Pancreas (tissue), 10 donors: ENCODE measurements around the gene MAD1L1. TPM values are rescaled to one million over a fixed set of nuclear protein-coding genes. Genes with fewer than 3 reads are reported as not detected.
A peak's percentile ranks its signal among the peaks of the same experiment; 100 is the strongest.

Experiments
- ATAC-seq, 4 donors: fragments of 200-7000 bp; cut with Tn5 transposase; one replicate each; pipeline versions ENCODE4 v1.8.0 to v1.9.1; 2020; ENCODE audit warnings: mild to moderate bottlenecking in 4 of 4, moderate library complexity in 4 of 4
- DNase-seq, 6 donors: peaks; one replicate each; pipeline ENCODE4 v3.0.0-alpha.2; 2020
- FAIRE-seq: peaks from 2 replicates; lab custom pipeline; 2012; peaks lifted over from hg19 to GRCh38; lab: Jason Lieb, UNC
- H3K27ac ChIP-seq, 4 donors: fragments of 200-600 bp; sonication (generic); 1 replicate in 3 of 4; 2 replicates in 1 of 4; pipeline versions ENCODE4 v1.5.0 to v1.8.0; 2020
- H3K27me3 ChIP-seq, 4 donors: fragments of 200-600 bp; one replicate each; pipeline ENCODE4 v1.8.0; 2021
- H3K36me3 ChIP-seq, 3 donors: fragments of 200-600 bp; sonication (generic) in 1 of 3; one replicate each; pipeline versions ENCODE4 v1.5.0 to v1.8.0; 2020 to 2021
- H3K4me1 ChIP-seq, 3 donors: fragments of 200-600 bp; one replicate each; pipeline ENCODE4 v1.8.0; 2021
- H3K4me3 ChIP-seq, 4 donors: fragments of 200-600 bp; sonication (generic) in 2 of 4; one replicate each; pipeline versions ENCODE4 v1.5.0 to v1.8.0; 2020 to 2021
- H3K9me3 ChIP-seq, 4 donors: fragments of 200-600 bp; one replicate each; pipeline ENCODE4 v1.8.0; 2021
- WGBS, 2 donors: extraction: QIAGEN DNeasy Blood & Tissue Kit; methylation state at CpG; one replicate each; pipeline ENCODE4 v1.1.7; 2013; 5-methylcytosine and 5-hydroxymethylcytosine counted together
- intact Hi-C, 3 donors: fragments of 100-400 bp; cut with DNase I; formaldehyde crosslinking; loops; one replicate each; pipeline versions ENCODE4 v1.11.1 to v1.14.2; 2022
- polyA plus RNA-seq, 2 donors: library from polyadenylated mRNA; stranded (reverse); fragments of 200-250 nt; gene quantifications; one replicate each; pipeline ENCODE4 v1.2.3, GENCODE V29; 2013
- total RNA-seq, 6 donors: library from RNA; stranded (reverse); fragmentation: NEBNext Ultra II Directional in 4 of 6; extraction: Animal tissue kit (Norgen Biotek cat#: 25700) in 4 of 6; gene quantifications; one replicate each; pipeline versions ENCODE4 v1.2.1 to v1.2.4, GENCODE V29; 2021 to 2023
- TF ChIP-seq, protein P1 (sequence below), 4 donors: fragments of 200-600 bp; sonication (generic) in 3 of 4; IDR thresholded peaks; one replicate each; pipeline versions ENCODE4 v1.5.0 to v1.8.0; 2021; ENCODE audit warnings: antibody characterized with exemption in 4 of 4
- donor health status: healthy with polysubstance abuse.
- donor health status: DM: no; HTN: no; CAD: no; lungs with moderate emphysema.
- donor health status: DM: no; HTN: no; CAD: no.
- donor health status: control.
- donor health status: control.
- donor health status: Bipolar disorder and iron deficiency.
- donor health status: DM: yes; HTN: yes; CAD: no.
- donor health status: DM: no; HTN: no; CAD: no.
- donor health status: DM: no; HTN: no; CAD: no.
- donor health status: DM: yes; HTN: yes; CAD: no.

The MAD1L1 gene
- total and polyA plus RNA-seq, 8 donors = 9.8 to 28.2 (median 11.9) TPM

DNA sequence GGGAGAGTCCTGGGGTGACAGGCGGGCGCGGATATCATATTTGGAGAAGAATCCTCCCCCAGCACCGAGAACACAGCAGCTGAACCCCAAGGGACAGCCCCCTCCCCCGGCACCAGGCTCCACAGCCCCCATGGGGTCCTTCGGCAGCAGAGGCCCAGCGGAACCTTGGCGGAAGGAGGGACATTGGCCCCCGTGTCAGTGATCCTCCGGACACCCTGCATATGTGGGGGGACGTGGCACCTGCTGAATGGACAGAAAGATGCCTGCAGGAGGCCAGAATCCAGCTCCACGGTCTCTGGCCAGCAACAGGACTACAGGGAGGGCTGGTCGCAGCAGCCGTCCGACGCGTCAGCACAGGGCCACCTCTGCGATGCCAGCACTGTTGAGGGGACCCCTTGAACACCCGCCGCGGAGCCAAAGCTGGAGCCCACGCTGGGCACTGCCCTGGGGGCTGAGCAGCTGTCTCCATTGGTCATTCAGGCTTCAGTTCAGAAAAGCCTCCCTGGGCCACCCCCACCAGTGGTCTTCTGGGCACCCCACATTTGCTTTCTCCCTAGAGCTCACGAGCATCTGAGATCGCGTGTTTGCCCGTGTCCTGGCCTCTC lies 322.6 kb downstream of the MAD1L1 start:
- no peaks in the 10 kb centered on the region for H3K9me3 ChIP-seq
- ATAC-seq (no peak), DNase-seq (peak in 2 of 6 donors; percentile 8 to 47), FAIRE-seq (no peak)
- H3K4me3 ChIP-seq = no peak overlapping the region
- H3K36me3 ChIP-seq = no peaks in the 10 kb centered on the region
- TF ChIP-seq, protein P1, sequence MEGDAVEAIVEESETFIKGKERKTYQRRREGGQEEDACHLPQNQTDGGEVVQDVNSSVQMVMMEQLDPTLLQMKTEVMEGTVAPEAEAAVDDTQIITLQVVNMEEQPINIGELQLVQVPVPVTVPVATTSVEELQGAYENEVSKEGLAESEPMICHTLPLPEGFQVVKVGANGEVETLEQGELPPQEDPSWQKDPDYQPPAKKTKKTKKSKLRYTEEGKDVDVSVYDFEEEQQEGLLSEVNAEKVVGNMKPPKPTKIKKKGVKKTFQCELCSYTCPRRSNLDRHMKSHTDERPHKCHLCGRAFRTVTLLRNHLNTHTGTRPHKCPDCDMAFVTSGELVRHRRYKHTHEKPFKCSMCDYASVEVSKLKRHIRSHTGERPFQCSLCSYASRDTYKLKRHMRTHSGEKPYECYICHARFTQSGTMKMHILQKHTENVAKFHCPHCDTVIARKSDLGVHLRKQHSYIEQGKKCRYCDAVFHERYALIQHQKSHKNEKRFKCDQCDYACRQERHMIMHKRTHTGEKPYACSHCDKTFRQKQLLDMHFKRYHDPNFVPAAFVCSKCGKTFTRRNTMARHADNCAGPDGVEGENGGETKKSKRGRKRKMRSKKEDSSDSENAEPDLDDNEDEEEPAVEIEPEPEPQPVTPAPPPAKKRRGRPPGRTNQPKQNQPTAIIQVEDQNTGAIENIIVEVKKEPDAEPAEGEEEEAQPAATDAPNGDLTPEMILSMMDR (IDR thresholded peaks at IDR 0.05) = no peak
- H3K27ac ChIP-seq = no peak overlapping the region
- no peaks in the 10 kb centered on the region for H3K4me1 ChIP-seq
- no peaks in the 10 kb centered on the region for H3K27me3 ChIP-seq
- 92 to 94% methylated on average over 26 of the region's 26 CpGs for WGBS, 2 donors
- intact Hi-C loops = no loop called here

DNA sequence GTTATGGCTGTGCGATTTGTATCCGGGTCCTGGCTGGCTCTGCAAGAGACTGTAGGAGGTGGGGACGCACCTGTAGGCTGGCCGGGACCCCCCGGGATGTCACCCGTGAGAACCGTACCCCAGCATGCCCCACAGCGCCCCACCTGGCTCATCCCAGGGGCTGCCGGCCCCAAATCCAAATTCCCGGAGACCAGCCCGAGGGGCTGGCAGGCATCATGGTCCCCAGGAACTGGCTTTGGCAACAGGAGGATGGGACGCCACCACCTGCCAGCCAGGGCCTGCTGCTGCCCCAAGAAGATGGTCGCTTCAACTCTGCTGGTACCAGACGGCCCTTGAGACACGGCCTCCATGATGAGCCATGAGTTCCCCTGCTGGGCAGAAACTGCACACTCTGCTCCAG lies 323.3 kb downstream of the MAD1L1 start:
- TF ChIP-seq, protein P1 (IDR thresholded peaks at IDR 0.05) = no peak
- 95% methylated on average over 15 of the region's 15 CpGs for WGBS, 2 donors

DNA sequence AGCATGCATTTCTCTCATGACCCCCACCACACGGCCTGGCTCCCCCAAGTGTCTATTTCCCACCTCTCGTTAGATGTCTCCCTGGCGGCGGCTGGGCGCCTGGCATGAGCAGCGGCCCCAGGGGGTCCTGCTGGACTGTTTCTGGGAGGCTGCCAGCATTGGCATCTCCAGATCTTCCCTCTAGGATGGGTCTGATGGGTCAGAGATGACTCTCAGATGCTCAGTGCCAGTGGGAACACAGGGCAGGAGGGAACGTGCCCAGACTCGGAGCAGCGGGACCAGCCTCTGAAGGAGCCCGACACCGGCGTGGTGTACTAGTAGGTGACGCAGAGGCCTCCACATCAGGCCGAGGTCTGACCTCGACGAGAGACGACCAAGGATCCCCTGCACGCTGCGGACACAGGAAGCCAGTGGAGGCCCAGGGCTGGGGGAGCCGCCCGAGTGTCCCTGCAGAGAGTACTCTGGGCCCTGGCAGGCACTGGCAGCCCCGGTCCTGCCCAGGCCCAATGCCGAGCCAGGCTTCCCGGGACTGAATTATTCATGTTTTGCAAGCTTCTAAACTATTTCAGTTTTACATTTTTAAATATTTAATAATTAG lies 323.8 kb downstream of the MAD1L1 start:
- FAIRE-seq = no peak
- H3K36me3 ChIP-seq = no peaks in the 10 kb centered on the region
- no peaks in the 10 kb centered on the region for H3K9me3 ChIP-seq
- TF ChIP-seq, protein P1 (IDR thresholded peaks at IDR 0.05) = no peak
- intact Hi-C loops = no loop called here
- peak in 1 of 6 donors; percentile 50 for DNase-seq
- ATAC-seq = no peak
- H3K27ac ChIP-seq = no peak overlapping the region
- 84 to 89% methylated on average over 24 of the region's 24 CpGs for WGBS, 2 donors
- no peaks in the 10 kb centered on the region for H3K4me1 ChIP-seq
- H3K27me3 ChIP-seq = no peaks in the 10 kb centered on the region
- H3K4me3 ChIP-seq = no peak overlapping the region

More for the DNA sequence above, 323.3 kb downstream of the MAD1L1 start:
- Histone ChIP-seq H3K27ac (no peak overlapping the region), H3K4me1 (no peaks in the 10 kb centered on the region), H3K9me3 (no peaks in the 10 kb centered on the region), H3K36me3 (no peaks in the 10 kb centered on the region), H3K27me3 (no peaks in the 10 kb centered on the region), H3K4me3 (no peak overlapping the region)
- FAIRE-seq = no peak
- intact Hi-C loops = no loop called here
- no peak for ATAC-seq
- peak in 2 of 6 donors; percentile 8 to 48 for DNase-seq

DNA sequence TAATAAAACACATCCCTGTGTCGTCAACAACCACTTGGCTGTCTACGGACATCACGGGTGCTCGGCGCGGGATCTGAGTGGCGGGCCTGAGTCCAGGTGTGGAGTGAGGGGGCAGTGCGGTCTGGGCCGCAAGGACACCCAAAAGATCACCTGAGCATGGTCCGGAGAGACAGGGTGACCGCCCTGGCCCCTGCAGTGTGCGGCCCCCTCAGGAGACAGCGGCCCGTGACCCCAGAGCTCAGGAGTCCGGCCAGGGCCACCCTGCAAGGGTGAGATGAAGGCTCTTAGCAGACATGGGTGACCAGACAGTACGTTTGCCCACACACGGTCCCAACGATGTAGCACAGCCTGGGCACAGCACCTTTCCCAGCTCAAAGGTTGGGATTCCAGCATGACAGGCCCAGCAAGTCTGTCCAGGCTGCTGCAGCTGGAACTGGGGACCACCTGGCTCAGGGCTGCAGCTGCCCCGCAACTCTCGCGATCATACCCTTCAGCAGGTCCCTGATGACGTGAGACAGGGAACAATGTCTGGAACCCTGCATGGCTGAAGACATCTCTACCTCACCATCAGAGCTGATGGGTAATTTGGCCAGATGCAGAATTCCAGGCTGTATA lies 324.9 kb downstream of the MAD1L1 start:
- Histone ChIP-seq H3K27me3 (no peaks in the 10 kb centered on the region), H3K36me3 (no peaks in the 10 kb centered on the region), H3K4me3 (no peak overlapping the region), H3K4me1 (no peaks in the 10 kb centered on the region), H3K9me3 (no peaks in the 10 kb centered on the region), H3K27ac (no peak overlapping the region)
- ATAC-seq = no peak
- intact Hi-C loops = no loop called here
- DNase-seq = peak in 1 of 6 donors; percentile 42
- WGBS, 2 donors = 94 to 95% methylated on average over 21 to 22 of the region's 22 CpGs
- TF ChIP-seq, protein P1 (IDR thresholded peaks at IDR 0.05) = no peak
- FAIRE-seq = no peak
